Fibroblast of lung (primary cell): Measurements from ENCODE around the gene ATP2B2. TPM values are rescaled to one million over a fixed set of nuclear protein-coding genes. Genes with fewer than 3 reads are reported as not detected.

Experiments used
- DNase-seq, 2 donors: peaks; one replicate each; pipeline versions ENCODE4 v3.0.0 to v3.0.0-alpha.2; 2010; ENCODE audit warnings: low read depth in 2 of 2
- H2AFZ ChIP-seq: 2 replicates; pipeline ENCODE4 v1.5.1; 2012; ENCODE audit warnings: low read length, control low read depth, inconsistent platforms
- H3K27ac ChIP-seq: 2 replicates; pipeline ENCODE4 v1.5.1; 2011; ENCODE audit warnings: low read length, control low read depth; ENCODE audit not compliant: insufficient read depth
- H3K27me3 ChIP-seq: 2 replicates; pipeline ENCODE4 v1.5.1; 2011; ENCODE audit warnings: mild to moderate bottlenecking, low read length; ENCODE audit not compliant: control insufficient read depth, insufficient read depth
- H3K36me3 ChIP-seq: 2 replicates; pipeline ENCODE4 v1.5.1; 2011; ENCODE audit warnings: low read length; ENCODE audit not compliant: control insufficient read depth, insufficient read depth
- H3K4me1 ChIP-seq: 2 replicates; pipeline ENCODE4 v1.5.1; 2011; ENCODE audit warnings: low read length; ENCODE audit not compliant: control insufficient read depth, insufficient read depth; ENCODE audit errors: extremely low read depth
- H3K4me2 ChIP-seq: 2 replicates; pipeline ENCODE4 v1.5.1; 2011; ENCODE audit warnings: low read length, control low read depth; ENCODE audit not compliant: insufficient read depth; ENCODE audit errors: extremely low read depth
- H3K4me3 ChIP-seq, 4 experiments: fragments of 200-600 bp in 1 of 4; sonication (generic) in 1 of 4; replicated peaks in 1 of 4; 2 replicates each; pipeline ENCODE4 v1.5.1; 2011 to 2016; ENCODE audit warnings: low read length in 4 of 4, low read depth in 3 of 4, mild to moderate bottlenecking in 3 of 4, control low read depth in 2 of 4, inconsistent platforms in 1 of 4, mixed read lengths in 1 of 4; ENCODE audit not compliant: insufficient read depth in 1 of 4; ENCODE audit errors: control extremely low read depth in 1 of 4
- H3K79me2 ChIP-seq: 2 replicates; pipeline ENCODE4 v1.5.1; 2012; ENCODE audit warnings: mild to moderate bottlenecking, low read length, inconsistent platforms; ENCODE audit not compliant: control insufficient read depth, insufficient read depth
- H3K9ac ChIP-seq: 2 replicates; pipeline ENCODE4 v1.5.1; 2011; ENCODE audit warnings: mild to moderate bottlenecking, low read length, control low read depth; ENCODE audit not compliant: insufficient read depth
- H3K9me3 ChIP-seq: 2 replicates; pipeline ENCODE4 v1.5.1; 2012; ENCODE audit warnings: low read depth, low read length; ENCODE audit not compliant: control insufficient read depth, insufficient read depth
- H4K20me1 ChIP-seq: 2 replicates; pipeline ENCODE4 v1.5.1; 2011; ENCODE audit warnings: low read length; ENCODE audit not compliant: control insufficient read depth, insufficient read depth; ENCODE audit errors: extremely low read depth
- EZH2 ChIP-seq: IDR thresholded peaks from 2 replicates; pipeline ENCODE4 v1.5.1; 2012; ENCODE audit warnings: low read length, control low read depth, mild to moderate bottlenecking; ENCODE audit errors: missing control alignments
- polyA plus RNA-seq, 2 donors: library from polyadenylated mRNA; depleted of rRNA in 1 of 2; stranded (reverse) in 1 of 2; unstranded in 1 of 2; fragments of >200 nt; gene quantifications; 2 replicates each; pipeline ENCODE4 v1.2.1, GENCODE V29; 2011 to 2012; ENCODE audit warnings: missing spikeins in 1 of 2
- total RNA-seq: library from RNA; depleted of rRNA; stranded (reverse); fragments of >200 nt; gene quantifications from 2 replicates; pipeline ENCODE4 v1.2.1, GENCODE V29; 2014
- TF ChIP-seq, protein P1 (sequence below), 2 donors: IDR thresholded peaks in 1 of 2; conservative IDR thresholded peaks in 1 of 2; 1 replicate in 1 of 2; 2 replicates in 1 of 2; pipeline ENCODE4 v1.5.1; 2011 to 2012; ENCODE audit warnings: low read length in 2 of 2, control low read depth in 1 of 2, inconsistent platforms in 1 of 2, low read depth in 1 of 2, mild to moderate bottlenecking in 1 of 2

Gene ATP2B2
- total and polyA plus RNA-seq, 2 donors (not counting 1 experiment from before 2014, with no cell fraction given) = not detected

GRCh38 chr3:10398341-10398740 is 107.0 kb downstream of the ATP2B2 start:
- no peak overlapping the region for H3K4me3 ChIP-seq
- no peaks in the 10 kb centered on the region for H4K20me1 ChIP-seq
- H3K27ac ChIP-seq = no peak overlapping the region
- H3K4me1 ChIP-seq = no peaks in the 10 kb centered on the region
- no peaks in the 10 kb centered on the region for H3K36me3 ChIP-seq
- TF ChIP-seq EZH2 = no peak
- TF ChIP-seq, protein P1, sequence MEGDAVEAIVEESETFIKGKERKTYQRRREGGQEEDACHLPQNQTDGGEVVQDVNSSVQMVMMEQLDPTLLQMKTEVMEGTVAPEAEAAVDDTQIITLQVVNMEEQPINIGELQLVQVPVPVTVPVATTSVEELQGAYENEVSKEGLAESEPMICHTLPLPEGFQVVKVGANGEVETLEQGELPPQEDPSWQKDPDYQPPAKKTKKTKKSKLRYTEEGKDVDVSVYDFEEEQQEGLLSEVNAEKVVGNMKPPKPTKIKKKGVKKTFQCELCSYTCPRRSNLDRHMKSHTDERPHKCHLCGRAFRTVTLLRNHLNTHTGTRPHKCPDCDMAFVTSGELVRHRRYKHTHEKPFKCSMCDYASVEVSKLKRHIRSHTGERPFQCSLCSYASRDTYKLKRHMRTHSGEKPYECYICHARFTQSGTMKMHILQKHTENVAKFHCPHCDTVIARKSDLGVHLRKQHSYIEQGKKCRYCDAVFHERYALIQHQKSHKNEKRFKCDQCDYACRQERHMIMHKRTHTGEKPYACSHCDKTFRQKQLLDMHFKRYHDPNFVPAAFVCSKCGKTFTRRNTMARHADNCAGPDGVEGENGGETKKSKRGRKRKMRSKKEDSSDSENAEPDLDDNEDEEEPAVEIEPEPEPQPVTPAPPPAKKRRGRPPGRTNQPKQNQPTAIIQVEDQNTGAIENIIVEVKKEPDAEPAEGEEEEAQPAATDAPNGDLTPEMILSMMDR (conservative IDR thresholded peaks at IDR 0.05 in 1 of 2, IDR thresholded peaks at IDR 0.05 in 1 of 2; ENCODE audit: low read depth in 1 of 2, low read length in 2 of 2) = no peak
- peaks cover 7% of the 10 kb centered on the region for H3K27me3 ChIP-seq
- no peak overlapping the region for H3K9ac ChIP-seq
- no peak overlapping the region for H3K4me2 ChIP-seq
- no peaks in the 10 kb centered on the region for H3K9me3 ChIP-seq
- H3K79me2 ChIP-seq = no peaks in the 10 kb centered on the region
- H2AFZ ChIP-seq = no peak overlapping the region
- no peak for DNase-seq

DNA sequence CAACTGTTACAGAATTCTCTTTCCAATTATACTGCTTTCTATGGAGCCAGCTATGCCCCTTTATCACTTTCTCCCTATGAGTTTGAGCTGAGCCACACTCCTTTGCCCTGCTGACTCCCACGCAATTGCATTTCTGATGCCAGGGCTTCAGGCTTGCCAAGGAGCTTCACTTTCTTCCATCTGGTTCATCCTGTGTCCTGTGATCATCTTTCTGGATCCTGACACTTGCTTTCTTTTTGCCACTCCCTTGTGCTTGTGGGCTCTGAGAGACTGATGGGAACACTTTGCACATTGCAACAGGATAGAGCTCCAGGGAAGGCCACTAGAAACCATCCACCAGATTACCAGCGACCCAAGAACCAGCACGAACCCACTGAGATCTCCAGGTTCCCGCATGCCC is 107.5 kb downstream of the ATP2B2 start:
- Histone ChIP-seq H3K27me3 (peaks cover 7% of the 10 kb centered on the region), H3K79me2 (no peaks in the 10 kb centered on the region), H3K27ac (no peak overlapping the region), H3K4me2 (no peak overlapping the region), H3K9ac (no peak overlapping the region), H3K36me3 (no peaks in the 10 kb centered on the region), H3K4me3 (no peak overlapping the region), H3K9me3 (no peaks in the 10 kb centered on the region), H3K4me1 (no peaks in the 10 kb centered on the region), H4K20me1 (no peaks in the 10 kb centered on the region), H2AFZ (no peak overlapping the region)
- no peak for DNase-seq
- TF ChIP-seq EZH2 = no peak
- TF ChIP-seq, protein P1 (conservative IDR thresholded peaks at IDR 0.05 in 1 of 2, IDR thresholded peaks at IDR 0.05 in 1 of 2; ENCODE audit: low read depth in 1 of 2, low read length in 2 of 2) = no peak

- Histone ChIP-seq H3K9me3 (no peaks in the 10 kb centered on the region), H3K4me1 (no peaks in the 10 kb centered on the region)
- TF ChIP-seq, protein P1 (conservative IDR thresholded peaks at IDR 0.05 in 1 of 2, IDR thresholded peaks at IDR 0.05 in 1 of 2; ENCODE audit: low read depth in 1 of 2, low read length in 2 of 2) = no peak
- no peak for TF ChIP-seq EZH2
Measured at GRCh38 chr3:10396931-10397330, 108.5 kb downstream of the ATP2B2 start.

More at GRCh38 chr3:10396931-10397330, 108.5 kb downstream of the ATP2B2 start:
- Histone ChIP-seq H3K9ac (no peak overlapping the region), H3K4me2 (no peak overlapping the region), H3K79me2 (no peaks in the 10 kb centered on the region), H3K27ac (no peak overlapping the region), H3K27me3 (peaks cover 7% of the 10 kb centered on the region), H3K36me3 (no peaks in the 10 kb centered on the region), H2AFZ (no peak overlapping the region), H4K20me1 (no peaks in the 10 kb centered on the region), H3K4me3 (no peak overlapping the region)
- DNase-seq = no peak
